ENCODE measurements around the gene GSE1. TPM values are rescaled to one million over a fixed set of nuclear protein-coding genes. Genes with fewer than 3 reads are reported as not detected.

GSE1 gene
- total RNA-seq, 6 experiments from 2014 or later = 30.0 to 48.0 (median 38.8) TPM

- H3K27me3 ChIP-seq = no peaks in the 10 kb centered on the region
- no peak for TF ChIP-seq CTCF (IDR thresholded peaks at IDR 0.05)
- TF ChIP-seq POLR2A (IDR thresholded peaks at IDR 0.05) = no peak
- peak in 1 of 3 donors; percentile 0 for DNase-seq
- no peak for ATAC-seq
- H3K4me3 ChIP-seq = no peak overlapping the region
- no peak overlapping the region for H3K27ac ChIP-seq
- intact Hi-C loops (cut with DNase I) = no loop called here
- H3K4me1 ChIP-seq = peaks cover 4 to 30% (median 14%) of the 10 kb centered on the region in 4 donors
- no peaks in the 10 kb centered on the region for H3K9me3 ChIP-seq
- WGBS (ENCODE audit: insufficient coverage, low coverage, low lambda C conversion rate, missing lambda C conversion rate) = 72% methylated on average over 5 of the region's 5 CpGs
- no peaks in the 10 kb centered on the region for H3K36me3 ChIP-seq
Observed at GRCh38 chr16:85678821-85679220, 65.7 kb downstream of the GSE1 start.

- TF ChIP-seq POLR2A (IDR thresholded peaks at IDR 0.05) (no peak), CTCF (IDR thresholded peaks at IDR 0.05) (no peak)
- H3K27me3 ChIP-seq = no peaks in the 10 kb centered on the region
- no peaks in the 10 kb centered on the region for H3K9me3 ChIP-seq
- intact Hi-C loops (cut with DNase I) = no loop called here
- peak in 1 of 4 donors; percentile 17 for ATAC-seq
- H3K4me3 ChIP-seq = no peak overlapping the region
- H3K4me1 ChIP-seq = peaks cover 4 to 21% (median 10%) of the 10 kb centered on the region in 4 donors
- peak in 1 of 3 donors; percentile 15 for DNase-seq
- H3K36me3 ChIP-seq = no peaks in the 10 kb centered on the region
- 82% methylated on average over 2 of the region's 6 CpGs for WGBS (ENCODE audit: insufficient coverage, low coverage, low lambda C conversion rate, missing lambda C conversion rate)
- H3K27ac ChIP-seq = no peak overlapping the region
Observed at GRCh38 chr16:85679870-85680269, 66.7 kb downstream of the GSE1 start.

- Histone ChIP-seq H3K9me3 (no peaks in the 10 kb centered on the region), H3K27me3 (no peaks in the 10 kb centered on the region), H3K4me3 (no peak overlapping the region), H3K36me3 (no peaks in the 10 kb centered on the region), H3K27ac (peak overlapping the region; percentile 30 to 50 (median 44)), H3K4me1 (peaks cover 4 to 15% (median 9%) of the 10 kb centered on the region in 4 donors)
- DNase-seq (peak in 1 of 3 donors; percentile 19), ATAC-seq (peak; percentile 39 to 51 (median 44))
- no peak for TF ChIP-seq POLR2A (IDR thresholded peaks at IDR 0.05)
- no peak for TF ChIP-seq CTCF (IDR thresholded peaks at IDR 0.05)
- 58% methylated on average over 6 of the region's 6 CpGs for WGBS (ENCODE audit: insufficient coverage, low coverage, low lambda C conversion rate, missing lambda C conversion rate)
- intact Hi-C loops (cut with DNase I) = no loop called here
Observed at GRCh38 chr16:85680352-85680944, 67.3 kb downstream of the GSE1 start.

- intact Hi-C loops (cut with DNase I) = no loop called here
- TF ChIP-seq POLR2A (IDR thresholded peaks at IDR 0.05) (no peak), CTCF (IDR thresholded peaks at IDR 0.05) (no peak)
- DNase-seq (peak; percentile 71 to 79 (median 78)), ATAC-seq (peak; percentile 84 to 97 (median 94))
- 30% methylated on average over 8 of the region's 8 CpGs for WGBS (ENCODE audit: insufficient coverage, low coverage, low lambda C conversion rate, missing lambda C conversion rate)
- H3K36me3 ChIP-seq = no peaks in the 10 kb centered on the region
- H3K4me1 ChIP-seq = peaks cover 4 to 15% (median 9%) of the 10 kb centered on the region in 4 donors
- no peak overlapping the region for H3K4me3 ChIP-seq
- H3K27ac ChIP-seq = peak overlapping the region; percentile 30 to 50 (median 44)
- no peaks in the 10 kb centered on the region for H3K27me3 ChIP-seq
- H3K9me3 ChIP-seq = no peaks in the 10 kb centered on the region
Observed at GRCh38 chr16:85681255-85681654, 68.1 kb downstream of the GSE1 start.

Data from right lobe of liver (tissue), 6 donors.